Adrenal gland (tissue), 12 donors: Measurements from ENCODE around the gene EPM2A. TPM values are rescaled to one million over a fixed set of nuclear protein-coding genes. Genes with fewer than 3 reads are reported as not detected.

ENCODE experiments used
- DNase-seq, 7 donors: peaks; one replicate each; pipeline ENCODE4 v3.0.0-alpha.2; 2019 to 2020
- H3K27ac ChIP-seq, 5 donors: fragments of 200-600 bp; sonication (generic) in 4 of 5; 1 replicate in 3 of 5; 2 replicates in 2 of 5; pipeline versions ENCODE4 v1.5.1 to v1.8.0; 2016 to 2020; ENCODE audit warnings: mild to moderate bottlenecking in 1 of 5
- H3K27me3 ChIP-seq: fragments of 200-600 bp; 2 replicates; pipeline ENCODE4 v1.8.0; 2021
- H3K36me3 ChIP-seq, 2 donors: fragments of 200-600 bp; replicated peaks in 1 of 2; 1 replicate in 1 of 2; 2 replicates in 1 of 2; pipeline versions ENCODE4 v1.5.1 to v1.8.0; 2018 to 2022
- H3K4me1 ChIP-seq, 2 donors: fragments of 200-600 bp; replicated peaks in 1 of 2; 1 replicate in 1 of 2; 2 replicates in 1 of 2; pipeline versions ENCODE4 v1.5.1 to v1.8.0; 2018 to 2021
- H3K4me3 ChIP-seq, 4 donors: fragments of 200-600 bp; sonication (generic) in 3 of 4; one replicate each; pipeline ENCODE4 v1.5.1; 2016 to 2018
- H3K9me3 ChIP-seq, 3 donors: fragments of 200-600 bp; sonication (generic) in 1 of 3; replicated peaks in 1 of 3; 1 replicate in 2 of 3; 2 replicates in 1 of 3; pipeline versions ENCODE4 v1.5.1 to v1.8.0; 2016 to 2021
- CTCF ChIP-seq, 6 experiments: fragments of 450-650 bp in 4 of 6; fragments of 200-600 bp in 2 of 6; sonication (generic) in 1 of 6; IDR thresholded peaks; 1 replicate in 5 of 6; 2 replicates in 1 of 6; pipeline versions ENCODE4 v1.5.1 to v1.8.0; 2016 to 2021; ENCODE audit warnings: antibody characterized with exemption in 6 of 6, mild to moderate bottlenecking in 2 of 6, moderate library complexity in 1 of 6
- POLR2A ChIP-seq, 2 donors: fragments of 450-650 bp; IDR thresholded peaks; one replicate each; pipeline ENCODE4 v1.6.1; 2017; ENCODE audit warnings: antibody characterized with exemption in 2 of 2, mild to moderate bottlenecking in 2 of 2, moderate library complexity in 1 of 2
- WGBS, 4 donors: extraction: QIAGEN DNeasy Blood & Tissue Kit in 2 of 4; methylation state at CpG; one replicate each; pipeline versions ENCODE4 v1.1.5 to v1.1.7; 2013 to 2017; 5-methylcytosine and 5-hydroxymethylcytosine counted together
- intact Hi-C, 2 donors: fragments of 100-400 bp; cut with DNase I; formaldehyde crosslinking; loops; one replicate each; pipeline versions ENCODE4 v1.14.1 to v1.15.0; 2022 to 2023
- polyA plus RNA-seq, 3 donors: library from polyadenylated mRNA; stranded (reverse); fragments of 200-250 nt in 2 of 3; fragments of 350-450 nt in 1 of 3; fragmentation: Illumina TruSeq in 1 of 3; extraction: RNeasy Lipid Tissue Mini Kit (QIAGEN cat#74804) in 1 of 3; gene quantifications; one replicate each; pipeline ENCODE4 v1.2.3, GENCODE V29; 2013 to 2014
- total RNA-seq, 9 donors: library from RNA; depleted of rRNA in 4 of 9; stranded (reverse); fragments of >200 nt in 4 of 9; fragments of 120-200 nt in 1 of 9; fragmentation: NEBNext Ultra II Directional in 1 of 9; extraction: Animal tissue kit (Norgen Biotek cat#: 25700) in 1 of 9; gene quantifications; one replicate each; pipeline versions ENCODE4 v1.1.0 to v1.2.4, GENCODE V29; 2013 to 2023
- donor health status: healthy with polysubstance abuse.
- donor health status: Bipolar disorder and iron deficiency.
- donor health status: DM: yes; HTN: yes; CAD: no.
- donor health status: DM: no; HTN: no; CAD: no.
- donor health status: DM: no; HTN: no; CAD: no.
- donor health status: DM: yes; HTN: yes; CAD: no.

The EPM2A gene
- total and polyA plus RNA-seq, 12 donors: 3.8 to 32.8 (median 13.3) TPM

GRCh38 chr6:145711372-145711771 lies 23.9 kb downstream of the EPM2A start:
- DNase-seq: no peak
- TF ChIP-seq POLR2A (IDR thresholded peaks at IDR 0.05): no peak
- TF ChIP-seq CTCF (IDR thresholded peaks at IDR 0.05): no peak
- intact Hi-C loops: no loop called here

GRCh38 chr6:145707397-145707796 lies 27.9 kb downstream of the EPM2A start:
- TF ChIP-seq CTCF (IDR thresholded peaks at IDR 0.05): no peak
- TF ChIP-seq POLR2A (IDR thresholded peaks at IDR 0.05): no peak
- 93 to 99% (median 95%) methylated on average over 5 of the region's 5 CpGs for WGBS, 4 donors
- no peak overlapping the region for H3K27ac ChIP-seq
- DNase-seq: no peak
- no peaks in the 10 kb centered on the region for H3K36me3 ChIP-seq
- H3K27me3 ChIP-seq: no peaks in the 10 kb centered on the region
- intact Hi-C loops: no loop called here
- H3K4me1 ChIP-seq: peaks cover 0 to 3% of the 10 kb centered on the region in 2 donors
- no peaks in the 10 kb centered on the region for H3K9me3 ChIP-seq
- no peak overlapping the region for H3K4me3 ChIP-seq

More at GRCh38 chr6:145711372-145711771, 23.9 kb downstream of the EPM2A start:
- H3K36me3 ChIP-seq: no peaks in the 10 kb centered on the region
- no peaks in the 10 kb centered on the region for H3K4me1 ChIP-seq
- H3K27ac ChIP-seq: no peak overlapping the region
- H3K9me3 ChIP-seq: no peaks in the 10 kb centered on the region
- H3K27me3 ChIP-seq: no peaks in the 10 kb centered on the region
- no peak overlapping the region for H3K4me3 ChIP-seq

DNA sequence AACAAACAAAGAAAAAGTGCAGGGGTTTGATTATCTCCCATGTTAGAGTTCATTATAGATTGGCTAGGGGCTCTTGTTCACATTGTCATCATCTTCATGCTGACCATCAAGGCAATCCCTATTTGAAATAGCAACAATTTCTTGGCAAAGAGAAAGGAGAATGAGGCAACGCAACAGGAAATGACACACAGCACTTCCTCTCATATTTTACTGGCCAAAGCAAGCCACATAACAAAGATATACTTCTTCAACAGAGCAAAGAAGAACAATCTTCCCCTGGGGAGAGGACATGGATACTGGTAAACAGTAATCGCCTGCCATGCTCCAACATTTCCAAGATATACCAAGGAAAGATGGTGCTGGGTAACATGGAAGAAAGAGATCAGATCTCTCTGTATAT lies 29.8 kb downstream of the EPM2A start:
- no peak overlapping the region for H3K27ac ChIP-seq
- no peaks in the 10 kb centered on the region for H3K27me3 ChIP-seq
- H3K9me3 ChIP-seq: no peaks in the 10 kb centered on the region
- H3K4me1 ChIP-seq: peaks cover 0 to 3% of the 10 kb centered on the region in 2 donors
- no peak overlapping the region for H3K4me3 ChIP-seq
- TF ChIP-seq CTCF (IDR thresholded peaks at IDR 0.05) (no peak), POLR2A (IDR thresholded peaks at IDR 0.05) (no peak)
- intact Hi-C loops: no loop called here
- WGBS, 4 donors: 68 to 83% (median 78%) methylated on average over 2 of the region's 2 CpGs
- no peak for DNase-seq
- no peaks in the 10 kb centered on the region for H3K36me3 ChIP-seq

DNA sequence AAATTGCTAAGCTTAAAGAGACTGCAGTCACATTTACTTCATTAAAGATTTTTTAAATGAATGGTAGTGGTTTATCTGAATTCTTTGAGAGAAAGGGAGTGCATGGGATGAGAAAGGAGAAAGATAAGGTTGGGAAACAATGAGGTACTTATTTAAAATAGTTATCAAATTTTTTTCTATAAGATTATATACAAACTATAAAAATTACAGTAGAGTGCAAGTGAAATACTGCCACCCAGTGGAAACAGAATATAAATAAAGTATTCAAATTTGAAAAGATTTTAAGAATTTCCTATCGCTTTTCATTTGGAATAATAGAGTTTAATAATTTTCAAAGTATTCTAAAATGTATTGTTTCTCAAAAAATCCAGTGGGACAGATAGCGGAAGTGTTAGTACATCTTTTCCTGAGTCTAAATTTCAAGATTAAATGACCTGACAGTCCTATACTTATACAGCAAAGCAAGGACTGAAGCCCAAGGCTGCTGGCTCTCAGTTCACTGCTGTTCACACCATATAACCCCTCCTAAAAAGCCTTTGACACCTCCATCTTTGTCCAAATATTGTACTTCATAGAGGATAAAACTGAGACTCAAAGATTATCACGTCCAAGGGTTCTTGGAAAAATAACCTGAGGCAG lies 31.1 kb downstream of the EPM2A start:
- H3K9me3 ChIP-seq: no peaks in the 10 kb centered on the region
- intact Hi-C loops: no loop called here
- H3K4me1 ChIP-seq: peaks cover 0 to 3% of the 10 kb centered on the region in 2 donors
- TF ChIP-seq CTCF (IDR thresholded peaks at IDR 0.05) (peak in 5 of 6 experiments; percentile 29 to 77 (median 52)), POLR2A (IDR thresholded peaks at IDR 0.05) (no peak)
- no peaks in the 10 kb centered on the region for H3K36me3 ChIP-seq
- H3K27me3 ChIP-seq: no peaks in the 10 kb centered on the region
- no peak overlapping the region for H3K4me3 ChIP-seq
- WGBS, 4 donors: 32 to 44% (median 36%) methylated on average over 3 of the region's 3 CpGs
- no peak for DNase-seq
- no peak overlapping the region for H3K27ac ChIP-seq
